ENCODE measurements around the gene KCNJ12. TPM values are rescaled to one million over a fixed set of nuclear protein-coding genes. Genes with fewer than 3 reads are reported as not detected.

Gene KCNJ12
- total and polyA plus RNA-seq, 2 of the 4 experiments (the other 2 are of a cell fraction), result under 0.01 to 0.10 TPM

DNA sequence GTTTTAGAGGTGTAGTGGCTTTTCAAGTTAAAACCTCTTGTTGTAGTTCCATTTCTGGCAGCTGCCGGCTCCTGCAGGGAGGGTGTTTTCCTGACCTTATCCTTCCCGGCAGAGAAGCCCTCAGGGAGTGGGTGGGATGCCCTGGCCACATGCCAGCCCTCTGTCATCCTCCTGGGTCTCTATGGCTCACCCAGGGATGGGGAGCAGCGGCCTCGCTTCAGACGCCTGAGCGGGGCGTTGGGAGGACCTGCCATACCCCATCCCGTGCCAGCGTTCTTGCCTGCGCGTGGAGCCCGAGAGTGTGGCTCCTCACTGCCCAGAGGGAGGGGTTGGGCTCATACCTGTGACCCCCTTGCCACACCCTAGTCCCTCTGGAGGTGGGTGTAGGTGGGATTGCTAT is 11.9 kb downstream of the KCNJ12 start:
- ChIA-PET POLR2A (ENCODE audit: unreplicated experiment) (no interaction called here), CTCF (no interaction called here)
- no peak overlapping the region for H2BK15ac ChIP-seq (ENCODE audit: low read depth, low read length)
- H2AK5ac ChIP-seq (ENCODE audit: low read depth, low read length), result no peak overlapping the region
- H2BK5ac ChIP-seq (ENCODE audit: low read depth, low read length, poor library complexity, severe bottlenecking), result no peak overlapping the region
- H3K27me3 ChIP-seq (ENCODE audit: control insufficient read depth, insufficient read depth, low read length), result peaks cover 54% of the 10 kb centered on the region
- TF ChIP-seq POLR2A (IDR thresholded peaks at IDR 0.05; ENCODE audit: low read depth, low read length) (no peak), CEBPB (IDR thresholded peaks at IDR 0.05; ENCODE audit: low read depth, low read length) (no peak), FOS (IDR thresholded peaks at IDR 0.05; ENCODE audit: low read depth, low read length) (no peak), SMC3 (IDR thresholded peaks at IDR 0.05; ENCODE audit: low read depth, low read length) (no peak), MXI1 (IDR thresholded peaks at IDR 0.05; ENCODE audit: borderline replicate concordance, low read depth, low read length) (no peak), NFE2L2 (IDR thresholded peaks at IDR 0.05; ENCODE audit: low read depth, low read length) (no peak), MAZ (IDR thresholded peaks at IDR 0.05; ENCODE audit: borderline replicate concordance, low read depth, low read length) (no peak), RCOR1 (IDR thresholded peaks at IDR 0.05; ENCODE audit: insufficient replicate concordance, low read length) (no peak), BHLHE40 (IDR thresholded peaks at IDR 0.05; ENCODE audit: low read depth, low read length) (no peak), RAD21 (IDR thresholded peaks at IDR 0.05; ENCODE audit: low read length) (no peak), MAFK (IDR thresholded peaks at IDR 0.05; ENCODE audit: low read depth, low read length) (no peak), CHD1 (IDR thresholded peaks at IDR 0.05; ENCODE audit: low read depth, low read length) (no peak)
- TF ChIP-seq, protein P1, sequence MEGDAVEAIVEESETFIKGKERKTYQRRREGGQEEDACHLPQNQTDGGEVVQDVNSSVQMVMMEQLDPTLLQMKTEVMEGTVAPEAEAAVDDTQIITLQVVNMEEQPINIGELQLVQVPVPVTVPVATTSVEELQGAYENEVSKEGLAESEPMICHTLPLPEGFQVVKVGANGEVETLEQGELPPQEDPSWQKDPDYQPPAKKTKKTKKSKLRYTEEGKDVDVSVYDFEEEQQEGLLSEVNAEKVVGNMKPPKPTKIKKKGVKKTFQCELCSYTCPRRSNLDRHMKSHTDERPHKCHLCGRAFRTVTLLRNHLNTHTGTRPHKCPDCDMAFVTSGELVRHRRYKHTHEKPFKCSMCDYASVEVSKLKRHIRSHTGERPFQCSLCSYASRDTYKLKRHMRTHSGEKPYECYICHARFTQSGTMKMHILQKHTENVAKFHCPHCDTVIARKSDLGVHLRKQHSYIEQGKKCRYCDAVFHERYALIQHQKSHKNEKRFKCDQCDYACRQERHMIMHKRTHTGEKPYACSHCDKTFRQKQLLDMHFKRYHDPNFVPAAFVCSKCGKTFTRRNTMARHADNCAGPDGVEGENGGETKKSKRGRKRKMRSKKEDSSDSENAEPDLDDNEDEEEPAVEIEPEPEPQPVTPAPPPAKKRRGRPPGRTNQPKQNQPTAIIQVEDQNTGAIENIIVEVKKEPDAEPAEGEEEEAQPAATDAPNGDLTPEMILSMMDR (conservative IDR thresholded peaks at IDR 0.05; ENCODE audit: low read depth, low read length), result no peak
- TF ChIP-seq, protein P2, sequence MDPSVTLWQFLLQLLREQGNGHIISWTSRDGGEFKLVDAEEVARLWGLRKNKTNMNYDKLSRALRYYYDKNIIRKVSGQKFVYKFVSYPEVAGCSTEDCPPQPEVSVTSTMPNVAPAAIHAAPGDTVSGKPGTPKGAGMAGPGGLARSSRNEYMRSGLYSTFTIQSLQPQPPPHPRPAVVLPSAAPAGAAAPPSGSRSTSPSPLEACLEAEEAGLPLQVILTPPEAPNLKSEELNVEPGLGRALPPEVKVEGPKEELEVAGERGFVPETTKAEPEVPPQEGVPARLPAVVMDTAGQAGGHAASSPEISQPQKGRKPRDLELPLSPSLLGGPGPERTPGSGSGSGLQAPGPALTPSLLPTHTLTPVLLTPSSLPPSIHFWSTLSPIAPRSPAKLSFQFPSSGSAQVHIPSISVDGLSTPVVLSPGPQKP (IDR thresholded peaks at IDR 0.05; ENCODE audit: borderline replicate concordance, low read depth, low read length), result no peak
- no peak overlapping the region for H4K91ac ChIP-seq (ENCODE audit: insufficient read depth, low read depth, low read length)
- no peak overlapping the region for H3K56ac ChIP-seq (ENCODE audit: extremely low read depth, insufficient read depth, low read length)
- in situ Hi-C loops (cut with MboI; ENCODE audit: low sequenced_read_pairs), result no loop called here
- no peak overlapping the region for H4K8ac ChIP-seq (ENCODE audit: low read depth in 2 of 2, low read length in 2 of 2)
- no peak overlapping the region for H2AK9ac ChIP-seq (replicated peaks; ENCODE audit: low read depth, low read length, poor library complexity)
- WGBS, 2 experiments (ENCODE audit: extremely low coverage in 2 of 2, insufficient read length in 1 of 2), result 63% methylated on average over 8 of the region's 12 CpGs; no CpG with 5 or more reads in 1 of the 2 experiments
- no peak overlapping the region for H2BK120ac ChIP-seq (ENCODE audit: low read depth, low read length)
- no peak overlapping the region for H3K4ac ChIP-seq (ENCODE audit: low read depth, low read length)
- no peak overlapping the region for H3K4me2 ChIP-seq (ENCODE audit: low read depth, low read length)
- no peaks in the 10 kb centered on the region for H3K9me1 ChIP-seq (ENCODE audit: insufficient read depth, low read length)
- no peak overlapping the region for H3K18ac ChIP-seq (ENCODE audit: low read depth, low read length)
- H3K9me3 ChIP-seq (ENCODE audit: control insufficient read depth, insufficient read depth, low read length), result no peaks in the 10 kb centered on the region
- BruUV-seq (replicated peaks), result no TSS peak
- intact Hi-C loops (cut with micrococcal nuclease), result no loop called here
- H3K23ac ChIP-seq (ENCODE audit: low read depth, low read length), result no peak overlapping the region
- no peaks in the 10 kb centered on the region for H3K79me1 ChIP-seq (ENCODE audit: low read depth in 1 of 2, low read length in 2 of 2)
- H3K14ac ChIP-seq (replicated peaks; ENCODE audit: low read depth, low read length), result no peak overlapping the region
- no peak overlapping the region for H3K27ac ChIP-seq (ENCODE audit: insufficient read depth, low read length)
- H3K4me1 ChIP-seq (ENCODE audit: control insufficient read depth, insufficient read depth, low read length), result no peaks in the 10 kb centered on the region
- dilution Hi-C loops (cut with HindIII; ENCODE audit: low sequenced_read_pairs, unreplicated experiment), result no loop called here
- H3K4me3 ChIP-seq (ENCODE audit: insufficient read depth, low read depth, low read length), result no peak overlapping the region
- H4K5ac ChIP-seq (ENCODE audit: low read depth, low read length), result no peak overlapping the region
- peak overlapping the region; percentile 49 for H2AFZ ChIP-seq (replicated peaks; ENCODE audit: low read length, poor library complexity)
- H2BK20ac ChIP-seq (ENCODE audit: low read depth, low read length), result no peak overlapping the region
- no peaks in the 10 kb centered on the region for H4K20me1 ChIP-seq (ENCODE audit: insufficient read depth, low read length)
- H3K9ac ChIP-seq (ENCODE audit: low read depth, low read length), result no peak overlapping the region
- ATAC-seq (ENCODE audit: low read depth) (no peak), DNase-seq (no peak)
- no peaks in the 10 kb centered on the region for H3K36me3 ChIP-seq (ENCODE audit: control insufficient read depth, insufficient read depth, low read length)
